NCI-H1417 treated with DMSO at 0.1 percent for 48 hours (cell line): Measurements from ENCODE around the gene SLMAP.
"Not testable (repeated sequence)": the region's sequence is repeated elsewhere in the genome, so short reads cannot be mapped to it uniquely, and the experiment has no call there.

Source experiments
- DNase-seq: peaks from one replicate; lab custom pipeline; 2025; lab: John Stamatoyannopoulos, UW

SLMAP gene

GRCh38 chr3:57793737-57794187, 37.7 kb downstream of the SLMAP start:
- no peak for DNase-seq

- no peak for DNase-seq
Observed at GRCh38 chr3:57794501-57794900, 38.4 kb downstream of the SLMAP start.

- no peak for DNase-seq
Observed at GRCh38 chr3:57794951-57795350, 38.8 kb downstream of the SLMAP start.

DNA sequence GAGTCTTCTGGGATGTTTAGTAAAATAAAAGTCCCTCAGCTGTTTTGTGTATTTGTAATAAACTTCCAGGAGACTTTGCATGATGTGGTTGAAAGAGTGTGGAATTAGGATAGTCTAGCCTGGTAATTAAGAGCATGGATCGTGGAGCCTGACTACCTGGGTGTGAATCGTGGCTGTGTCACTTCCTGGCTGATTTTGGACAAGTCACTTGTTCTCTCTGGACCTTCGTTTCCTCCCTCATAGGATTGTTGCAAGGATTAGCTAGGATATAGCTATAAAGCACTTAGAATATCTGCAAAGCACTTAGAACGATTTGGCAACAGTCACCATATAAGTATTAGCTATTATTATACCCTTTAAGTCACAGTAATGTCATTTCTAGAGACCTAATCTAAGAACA, 40.2 kb downstream of the SLMAP start:
- DNase-seq: no peak

DNA sequence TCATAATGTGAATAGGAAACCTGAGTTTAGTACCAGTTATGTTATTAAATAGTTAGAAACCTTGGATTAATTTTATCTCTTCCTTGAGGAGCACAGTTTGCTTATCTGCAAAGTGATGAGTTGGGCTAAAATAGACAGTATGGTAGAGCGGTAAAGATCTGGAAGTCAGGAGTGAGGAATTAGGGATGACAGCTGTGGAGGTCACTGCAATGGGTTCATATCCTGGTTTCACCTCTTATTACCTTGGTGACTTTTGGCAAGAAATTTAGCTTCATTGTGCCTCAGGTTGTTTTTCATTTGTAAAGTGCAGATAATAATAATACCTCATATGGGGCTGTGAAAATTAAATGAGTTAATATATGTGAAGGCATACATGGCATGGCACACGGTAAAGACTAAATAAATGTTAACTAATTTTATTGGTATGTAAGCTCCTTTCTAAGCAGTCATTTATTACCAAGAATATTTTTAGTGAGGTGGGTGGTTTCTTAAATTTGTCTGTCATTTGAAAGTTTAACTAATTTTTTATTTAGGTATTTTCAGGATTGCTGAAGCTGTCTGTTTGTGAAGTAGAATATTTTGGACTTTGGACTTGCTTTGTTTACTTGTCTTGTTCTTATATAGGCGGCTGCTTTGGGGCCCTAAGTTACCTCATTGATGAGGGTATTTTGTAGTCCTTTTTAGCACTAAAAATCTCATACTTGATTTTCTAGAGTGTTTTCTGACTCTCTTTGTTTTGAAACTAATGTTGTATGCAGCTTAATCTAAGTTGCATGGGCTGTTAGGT, 41.8 kb downstream of the SLMAP start:
- no peak for DNase-seq

GRCh38 chr3:57803647-57804081, 47.6 kb downstream of the SLMAP start:
- DNase-seq: no peak

- DNase-seq: no peak
Observed at GRCh38 chr3:57805266-57805665, 49.2 kb downstream of the SLMAP start.

- no peak for DNase-seq
Observed at GRCh38 chr3:57805674-57806073, 49.6 kb downstream of the SLMAP start.

DNA sequence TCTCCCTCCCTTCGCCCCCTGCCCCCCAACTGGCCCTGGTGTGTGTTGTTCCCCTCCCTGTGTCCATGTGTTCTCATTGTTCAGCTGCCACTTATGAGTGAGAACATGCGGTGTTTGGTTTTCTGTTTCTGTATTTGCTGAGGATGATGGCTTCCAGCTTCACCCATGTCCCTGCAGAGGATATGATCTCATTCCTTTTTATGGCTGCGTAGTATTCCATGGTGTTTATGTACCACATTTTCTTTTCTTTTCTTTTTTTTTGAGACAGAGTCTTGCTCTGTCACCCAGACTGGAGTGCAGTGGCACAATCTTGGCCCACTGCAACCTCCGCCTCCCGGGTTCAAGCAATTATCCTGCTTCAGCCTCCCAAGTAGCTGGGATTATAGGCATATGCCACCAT, 50.1 kb downstream of the SLMAP start:
- not testable (repeated sequence) for DNase-seq

DNA sequence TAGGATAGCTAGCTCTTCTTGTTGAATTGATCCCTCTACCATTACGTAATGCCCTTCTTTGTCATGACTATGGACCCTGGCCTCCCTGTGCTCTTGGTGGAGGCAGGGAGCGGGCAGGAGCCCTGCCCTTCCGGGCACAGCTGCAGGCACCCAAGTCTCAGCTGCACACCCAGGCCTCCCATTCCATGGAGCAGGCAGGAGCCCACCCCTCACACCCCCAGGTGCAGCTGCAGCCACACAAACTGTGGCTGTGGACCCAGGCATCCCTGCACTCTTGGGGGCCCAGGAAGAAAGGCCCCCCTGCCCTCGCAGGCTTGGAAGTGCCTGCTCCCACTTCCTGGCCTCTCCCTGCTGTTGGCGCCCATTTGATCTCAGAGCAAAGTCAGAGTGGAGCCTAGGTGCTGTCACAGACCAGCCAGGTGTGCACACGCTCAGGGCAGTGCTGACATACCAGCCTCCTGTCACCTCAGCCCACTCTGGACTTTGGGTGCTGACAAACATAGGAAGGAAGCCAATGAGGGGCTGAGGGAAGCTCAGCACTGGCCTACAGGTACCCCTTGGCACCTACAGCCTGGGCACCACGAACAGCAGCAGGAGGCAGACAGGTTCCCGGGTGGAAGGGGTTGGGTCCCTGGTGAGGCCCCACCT, 53.0 kb downstream of the SLMAP start:
- DNase-seq: no peak

GRCh38 chr3:57809609-57809968, 53.5 kb downstream of the SLMAP start:
- no peak for DNase-seq

DNA sequence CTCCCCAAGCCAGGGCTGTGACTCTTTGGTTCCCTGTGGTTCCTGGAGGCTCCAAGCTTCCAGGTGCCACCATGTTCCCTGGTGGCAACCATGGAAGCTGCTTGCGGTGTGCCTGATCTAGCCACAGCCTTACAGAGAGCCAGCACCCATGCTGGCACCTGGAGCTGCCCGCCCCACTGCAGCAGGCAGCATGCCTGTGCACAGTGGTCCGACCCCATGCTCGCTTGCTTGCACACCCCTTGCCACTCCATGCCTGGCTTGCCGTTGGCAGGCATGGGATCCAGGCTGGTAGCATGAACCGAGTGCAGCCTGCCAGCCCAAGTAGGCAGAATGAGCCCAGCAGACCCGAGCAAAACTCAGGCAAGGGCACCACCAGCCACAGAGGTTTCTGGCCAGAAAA, 53.9 kb downstream of the SLMAP start:
- no peak for DNase-seq

GRCh38 chr3:57810471-57811137, 54.5 kb downstream of the SLMAP start:
- no peak for DNase-seq

GRCh38 chr3:57815036-57815435, 58.9 kb downstream of the SLMAP start:
- DNase-seq: no peak

GRCh38 chr3:57816471-57817095, 60.5 kb downstream of the SLMAP start:
- DNase-seq: no peak

GRCh38 chr3:57818772-57819171, 62.7 kb downstream of the SLMAP start:
- DNase-seq: no peak

DNA sequence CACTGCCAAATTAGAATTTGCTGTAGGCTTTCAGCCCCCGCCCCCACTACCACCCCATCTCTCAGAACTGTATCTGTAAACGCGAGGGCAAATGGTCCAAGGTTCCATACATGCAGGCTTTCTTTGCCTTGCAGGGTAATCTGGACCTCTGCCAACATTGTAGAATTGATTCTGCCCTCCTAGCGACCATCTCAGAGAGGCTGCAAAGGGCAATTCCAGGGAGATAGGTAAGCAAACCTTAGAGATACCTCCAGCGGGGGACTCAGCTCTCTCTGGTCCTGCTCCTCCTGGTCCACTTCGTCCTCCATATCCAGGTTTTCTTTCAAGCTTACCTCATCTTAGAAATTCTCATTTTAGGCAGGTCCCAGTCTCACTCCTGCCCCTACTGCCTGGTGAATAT, 64.4 kb downstream of the SLMAP start:
- DNase-seq: no peak

- DNase-seq: no peak
Observed at GRCh38 chr3:57821765-57822164, 65.7 kb downstream of the SLMAP start.

DNA sequence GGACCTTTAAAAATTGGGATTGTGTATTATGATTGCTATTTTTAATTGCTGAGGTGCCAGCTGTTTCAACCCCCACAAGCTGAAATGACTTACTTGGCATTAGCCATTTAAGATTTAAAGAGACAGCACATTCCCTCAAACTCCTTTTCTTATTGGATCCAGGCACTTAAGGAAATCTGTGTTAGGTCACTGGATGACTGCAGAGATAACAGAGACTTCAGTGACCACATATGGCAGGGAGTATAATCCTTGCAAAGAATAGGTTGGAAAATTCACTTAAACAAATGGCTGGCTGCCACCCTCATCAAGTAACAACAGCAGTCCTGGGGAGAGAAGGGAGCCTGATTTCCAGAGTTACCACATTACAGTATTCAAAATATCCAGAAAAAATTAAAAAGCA, 66.6 kb downstream of the SLMAP start:
- DNase-seq: no peak

DNA sequence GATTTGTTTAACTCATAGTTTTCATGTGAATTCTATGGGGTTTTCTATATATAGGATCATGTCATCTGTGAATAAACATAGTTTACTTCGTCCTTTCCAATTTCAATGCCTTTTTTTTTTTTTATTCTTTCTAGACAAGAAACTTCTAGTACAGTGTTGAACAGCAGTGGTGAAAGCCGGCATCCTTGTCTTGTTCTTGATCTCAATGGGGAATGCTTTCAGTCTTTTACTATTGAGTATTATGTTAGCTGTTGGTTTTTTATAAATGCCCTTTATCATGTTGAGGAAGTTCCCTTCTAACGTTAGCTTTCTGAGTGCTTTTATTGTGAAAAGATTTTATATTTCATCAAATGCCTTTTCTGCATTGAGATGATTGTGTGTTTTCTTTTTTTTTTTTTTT, 69.0 kb downstream of the SLMAP start:
- no peak for DNase-seq

- no peak for DNase-seq
Observed at GRCh38 chr3:57826245-57826951, 70.3 kb downstream of the SLMAP start.
